ENCODE measurements around the gene TXNDC16.

DNA sequence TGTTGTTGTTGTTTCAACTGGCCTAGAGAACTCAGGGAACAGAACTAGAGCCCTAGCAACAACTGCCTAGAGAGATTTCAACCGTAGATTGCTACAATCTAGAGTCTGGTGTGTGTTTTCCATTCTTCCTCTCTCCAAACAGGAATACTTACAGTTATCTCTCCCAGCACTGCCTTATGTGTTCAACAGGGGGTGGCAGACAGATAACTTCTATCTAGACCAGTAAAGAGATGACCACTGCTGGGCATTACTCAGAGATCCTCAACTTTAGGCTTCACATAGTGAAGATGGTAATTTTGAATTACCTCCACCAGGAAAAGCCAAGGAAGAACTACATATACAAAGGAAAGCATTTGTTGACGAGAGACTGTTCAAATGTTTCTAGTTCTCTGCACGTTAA is 4.8 kb downstream of the TXNDC16 start:
- TF ChIP-seq, protein P1, sequence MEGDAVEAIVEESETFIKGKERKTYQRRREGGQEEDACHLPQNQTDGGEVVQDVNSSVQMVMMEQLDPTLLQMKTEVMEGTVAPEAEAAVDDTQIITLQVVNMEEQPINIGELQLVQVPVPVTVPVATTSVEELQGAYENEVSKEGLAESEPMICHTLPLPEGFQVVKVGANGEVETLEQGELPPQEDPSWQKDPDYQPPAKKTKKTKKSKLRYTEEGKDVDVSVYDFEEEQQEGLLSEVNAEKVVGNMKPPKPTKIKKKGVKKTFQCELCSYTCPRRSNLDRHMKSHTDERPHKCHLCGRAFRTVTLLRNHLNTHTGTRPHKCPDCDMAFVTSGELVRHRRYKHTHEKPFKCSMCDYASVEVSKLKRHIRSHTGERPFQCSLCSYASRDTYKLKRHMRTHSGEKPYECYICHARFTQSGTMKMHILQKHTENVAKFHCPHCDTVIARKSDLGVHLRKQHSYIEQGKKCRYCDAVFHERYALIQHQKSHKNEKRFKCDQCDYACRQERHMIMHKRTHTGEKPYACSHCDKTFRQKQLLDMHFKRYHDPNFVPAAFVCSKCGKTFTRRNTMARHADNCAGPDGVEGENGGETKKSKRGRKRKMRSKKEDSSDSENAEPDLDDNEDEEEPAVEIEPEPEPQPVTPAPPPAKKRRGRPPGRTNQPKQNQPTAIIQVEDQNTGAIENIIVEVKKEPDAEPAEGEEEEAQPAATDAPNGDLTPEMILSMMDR (IDR thresholded peaks at IDR 0.05): no peak
- TF ChIP-seq POLR2A (IDR thresholded peaks at IDR 0.05) (no peak), EP300 (IDR thresholded peaks at IDR 0.05) (no peak)
